Uterus (tissue), 4 donors: ENCODE results near the gene C1orf87. TPM values are rescaled to one million over a fixed set of nuclear protein-coding genes. Genes with fewer than 3 reads are reported as not detected.

ENCODE experiments used
- DNase-seq, 2 donors: peaks; one replicate each; pipeline ENCODE4 v3.0.0-alpha.2; 2019 to 2020
- H3K27ac ChIP-seq, 2 donors: fragments of 200-600 bp; sonication (generic); 1 replicate in 1 of 2; 2 replicates in 1 of 2; pipeline ENCODE4 v1.5.1; 2016 to 2018
- H3K27me3 ChIP-seq, 2 donors: fragments of 200-600 bp; sonication (generic); one replicate each; pipeline ENCODE4 v1.5.1; 2018 to 2019; ENCODE audit warnings: control low read depth in 1 of 2
- H3K36me3 ChIP-seq, 2 donors: fragments of 200-600 bp; sonication (generic); one replicate each; pipeline ENCODE4 v1.5.1; 2019; ENCODE audit warnings: control low read depth in 1 of 2
- H3K4me1 ChIP-seq, 2 donors: fragments of 200-600 bp; sonication (generic); one replicate each; pipeline ENCODE4 v1.5.1; 2018 to 2019; ENCODE audit warnings: control low read depth in 1 of 2
- H3K4me3 ChIP-seq, 2 donors: fragments of 200-600 bp; sonication (generic); 1 replicate in 1 of 2; 2 replicates in 1 of 2; pipeline ENCODE4 v1.5.1; 2018 to 2019; ENCODE audit warnings: mild to moderate bottlenecking in 1 of 2
- H3K9me3 ChIP-seq, 2 donors: fragments of 200-600 bp; sonication (generic); one replicate each; pipeline ENCODE4 v1.5.1; 2019; ENCODE audit warnings: control low read depth in 1 of 2
- CTCF ChIP-seq, 4 experiments: fragments of 200-600 bp in 2 of 4; fragments of 450-650 bp in 2 of 4; sonication (generic) in 2 of 4; IDR thresholded peaks; one replicate each; pipeline ENCODE4 v1.5.1; 2016 to 2019; ENCODE audit warnings: antibody characterized with exemption in 4 of 4, mild to moderate bottlenecking in 2 of 4, moderate library complexity in 1 of 4
- POLR2A ChIP-seq, 2 donors: fragments of 450-650 bp; IDR thresholded peaks; one replicate each; pipeline ENCODE4 v1.6.1; 2016; ENCODE audit warnings: antibody characterized with exemption in 2 of 2, mild to moderate bottlenecking in 1 of 2, moderate library complexity in 1 of 2
- intact Hi-C: fragments of 100-400 bp; cut with DNase I; formaldehyde crosslinking; loops from one replicate; pipeline ENCODE4 v1.15.1; 2023; ENCODE audit warnings: low total_unique reads
- total RNA-seq, 4 donors: library from RNA; depleted of rRNA in 3 of 4; stranded (reverse); fragments of >200 nt in 3 of 4; gene quantifications; one replicate each; pipeline versions ENCODE4 v1.1.0 to v1.2.4, GENCODE V29; 2014 to 2023
- donor health status: DM: yes; HTN: yes; CAD: no.

Gene C1orf87
- total RNA-seq, 4 donors from 2014 or later: 0.18 to 1.9 TPM; not detected in 2

- Histone ChIP-seq H3K27me3 (no peaks in the 10 kb centered on the region), H3K4me3 (no peak overlapping the region), H3K4me1 (no peaks in the 10 kb centered on the region), H3K36me3 (no peaks in the 10 kb centered on the region), H3K27ac (no peak overlapping the region), H3K9me3 (peaks cover 0 to 1% of the 10 kb centered on the region in 2 donors)
- intact Hi-C loops: no loop called here
- no peak for TF ChIP-seq POLR2A (IDR thresholded peaks at IDR 0.05)
- no peak for DNase-seq
Measured at GRCh38 chr1:60054374-60054773, 19.2 kb downstream of the C1orf87 start.

GRCh38 chr1:60052601-60053000, 21.0 kb downstream of the C1orf87 start:
- Histone ChIP-seq H3K27me3 (no peaks in the 10 kb centered on the region), H3K36me3 (no peaks in the 10 kb centered on the region), H3K4me1 (no peaks in the 10 kb centered on the region), H3K27ac (no peak overlapping the region), H3K9me3 (peaks cover 0 to 2% of the 10 kb centered on the region in 2 donors), H3K4me3 (no peak overlapping the region)
- no peak for DNase-seq
- TF ChIP-seq POLR2A (IDR thresholded peaks at IDR 0.05) (no peak), CTCF (IDR thresholded peaks at IDR 0.05) (no peak)
- intact Hi-C loops: no loop called here

- intact Hi-C loops: no loop called here
- H3K27me3 ChIP-seq: no peaks in the 10 kb centered on the region
- TF ChIP-seq POLR2A (IDR thresholded peaks at IDR 0.05): no peak
- no peak for TF ChIP-seq CTCF (IDR thresholded peaks at IDR 0.05)
- H3K4me1 ChIP-seq: no peaks in the 10 kb centered on the region
- no peak for DNase-seq
- peaks cover 0 to 2% of the 10 kb centered on the region in 2 donors for H3K9me3 ChIP-seq
- H3K27ac ChIP-seq: no peak overlapping the region
- H3K4me3 ChIP-seq: no peak overlapping the region
- H3K36me3 ChIP-seq: no peaks in the 10 kb centered on the region
Measured at GRCh38 chr1:60051191-60051590, 22.4 kb downstream of the C1orf87 start.

GRCh38 chr1:60049188-60049587, 24.4 kb downstream of the C1orf87 start:
- no peak overlapping the region for H3K27ac ChIP-seq
- intact Hi-C loops: no loop called here
- no peak for DNase-seq
- H3K4me1 ChIP-seq: no peaks in the 10 kb centered on the region
- no peak for TF ChIP-seq CTCF (IDR thresholded peaks at IDR 0.05)
- TF ChIP-seq POLR2A (IDR thresholded peaks at IDR 0.05): no peak
- H3K36me3 ChIP-seq: no peaks in the 10 kb centered on the region
- no peak overlapping the region for H3K4me3 ChIP-seq
- no peaks in the 10 kb centered on the region for H3K27me3 ChIP-seq
- peaks cover 0 to 2% of the 10 kb centered on the region in 2 donors for H3K9me3 ChIP-seq

- H3K27ac ChIP-seq: no peak overlapping the region
- no peak overlapping the region for H3K4me3 ChIP-seq
- H3K27me3 ChIP-seq: no peaks in the 10 kb centered on the region
- intact Hi-C loops: no loop called here
- TF ChIP-seq POLR2A (IDR thresholded peaks at IDR 0.05) (no peak), CTCF (IDR thresholded peaks at IDR 0.05) (no peak)
- H3K4me1 ChIP-seq: no peaks in the 10 kb centered on the region
- H3K36me3 ChIP-seq: no peaks in the 10 kb centered on the region
- peaks cover 0 to 2% of the 10 kb centered on the region in 2 donors for H3K9me3 ChIP-seq
- DNase-seq: no peak
Measured at GRCh38 chr1:60044881-60045280, 28.7 kb downstream of the C1orf87 start.

- TF ChIP-seq CTCF (IDR thresholded peaks at IDR 0.05): no peak
- no peak for TF ChIP-seq POLR2A (IDR thresholded peaks at IDR 0.05)
- DNase-seq: no peak
- Histone ChIP-seq H3K27me3 (no peaks in the 10 kb centered on the region), H3K4me1 (no peaks in the 10 kb centered on the region), H3K36me3 (no peaks in the 10 kb centered on the region), H3K4me3 (no peak overlapping the region), H3K27ac (no peak overlapping the region), H3K9me3 (no peaks in the 10 kb centered on the region)
- intact Hi-C loops: no loop called here
Measured at GRCh38 chr1:60041783-60042182, 31.8 kb downstream of the C1orf87 start.
